Colonic mucosa (tissue), 4 donors: Measurements from ENCODE around the gene GNAI1. TPM values are rescaled to one million over a fixed set of nuclear protein-coding genes. Genes with fewer than 3 reads are reported as not detected.

Experiments used
- DNase-seq: peaks from one replicate; pipeline ENCODE4 v3.0.0-alpha.2; 2020
- H3K27ac ChIP-seq: fragments of 200-600 bp; one replicate; pipeline ENCODE4 v1.8.0; 2021
- H3K27me3 ChIP-seq: fragments of 200-600 bp; one replicate; pipeline ENCODE4 v1.8.0; 2021
- H3K36me3 ChIP-seq: fragments of 200-600 bp; one replicate; pipeline ENCODE4 v1.8.0; 2021
- H3K4me1 ChIP-seq: fragments of 200-600 bp; one replicate; pipeline ENCODE4 v1.8.0; 2021; ENCODE audit warnings: mild to moderate bottlenecking
- H3K4me3 ChIP-seq: fragments of 200-600 bp; one replicate; pipeline ENCODE4 v1.8.0; 2021
- H3K9ac ChIP-seq, 2 donors: one replicate each; pipeline ENCODE4 v1.7.0; 2013; ENCODE audit warnings: control low read depth in 2 of 2, low read depth in 2 of 2, low read length in 2 of 2
- H3K9me3 ChIP-seq: fragments of 200-600 bp; one replicate; pipeline ENCODE4 v1.8.0; 2021
- CTCF ChIP-seq: fragments of 200-600 bp; IDR thresholded peaks from one replicate; pipeline ENCODE4 v1.8.0; 2022; ENCODE audit warnings: antibody characterized with exemption, mild to moderate bottlenecking
- intact Hi-C: fragments of 100-400 bp; cut with DNase I; formaldehyde crosslinking; loops from one replicate; pipeline ENCODE4 v1.14.1; 2022
- total RNA-seq, 2 donors: library from RNA; stranded (reverse); fragmentation: NEBNext Ultra II Directional in 1 of 2; extraction: Animal tissue kit (Norgen Biotek cat#: 25700) in 1 of 2; gene quantifications; one replicate each; pipeline ENCODE4 v1.2.1, GENCODE V29; 2021
- donor health status: healthy.
- donor health status: DM: no; HTN: no; CAD: no.
- donor health status: DM: no; HTN: no; CAD: no.

Gene GNAI1
- total RNA-seq, 2 donors from 2014 or later, result 13.3 to 27.1 TPM

DNA sequence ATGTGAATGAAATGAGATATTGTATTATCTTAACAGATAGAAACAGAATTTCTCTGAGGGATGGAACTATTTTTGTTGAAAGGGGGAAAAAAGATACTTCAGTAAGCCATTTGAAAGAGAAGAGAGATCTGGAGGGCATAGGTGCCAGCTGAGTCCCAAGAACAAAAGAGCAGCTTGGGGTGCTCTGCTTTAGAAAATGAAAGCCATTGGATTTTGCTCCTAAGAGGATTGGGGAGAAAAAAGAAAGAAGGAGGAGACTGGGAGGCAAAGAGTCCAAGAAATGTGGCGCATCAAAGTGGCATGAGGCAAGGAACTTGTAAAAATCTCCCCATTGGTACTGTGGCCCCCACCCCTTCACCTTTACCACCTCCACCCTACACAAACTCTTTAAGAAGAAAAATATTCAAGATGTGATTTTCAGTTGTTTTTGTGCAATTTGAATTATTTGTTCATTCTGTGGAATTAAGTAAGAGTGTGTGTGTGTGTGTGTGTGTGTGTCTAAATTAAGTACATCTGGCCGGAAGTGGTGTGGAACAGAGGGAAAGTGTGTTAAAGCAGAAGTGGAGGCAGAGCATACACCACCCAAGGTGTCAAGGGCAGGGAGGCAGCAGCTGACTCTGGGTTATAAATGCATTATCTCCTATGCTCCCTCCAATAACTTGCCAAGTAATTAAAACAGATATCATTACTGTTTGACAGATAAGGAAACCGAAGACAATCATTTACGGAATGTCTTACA lies 9.9 kb upstream of the GNAI1 start:
- DNase-seq, result no peak
- no peaks in the 10 kb centered on the region for H3K9me3 ChIP-seq
- no peaks in the 10 kb centered on the region for H3K36me3 ChIP-seq
- H3K9ac ChIP-seq, result no peak overlapping the region
- H3K4me3 ChIP-seq, result no peak overlapping the region
- no peak overlapping the region for H3K27ac ChIP-seq
- H3K27me3 ChIP-seq, result no peaks in the 10 kb centered on the region
- H3K4me1 ChIP-seq, result no peaks in the 10 kb centered on the region
- TF ChIP-seq CTCF, result no peak
- intact Hi-C loops, result no loop called here

- Histone ChIP-seq H3K36me3 (no peaks in the 10 kb centered on the region), H3K4me3 (no peak overlapping the region), H3K9ac (no peak overlapping the region), H3K27ac (no peak overlapping the region), H3K4me1 (no peaks in the 10 kb centered on the region), H3K27me3 (no peaks in the 10 kb centered on the region), H3K9me3 (no peaks in the 10 kb centered on the region)
- DNase-seq, result no peak
- no peak for TF ChIP-seq CTCF
- intact Hi-C loops, result no loop called here
Observed at GRCh38 chr7:80127412-80128160, 7.0 kb upstream of the GNAI1 start.

DNA sequence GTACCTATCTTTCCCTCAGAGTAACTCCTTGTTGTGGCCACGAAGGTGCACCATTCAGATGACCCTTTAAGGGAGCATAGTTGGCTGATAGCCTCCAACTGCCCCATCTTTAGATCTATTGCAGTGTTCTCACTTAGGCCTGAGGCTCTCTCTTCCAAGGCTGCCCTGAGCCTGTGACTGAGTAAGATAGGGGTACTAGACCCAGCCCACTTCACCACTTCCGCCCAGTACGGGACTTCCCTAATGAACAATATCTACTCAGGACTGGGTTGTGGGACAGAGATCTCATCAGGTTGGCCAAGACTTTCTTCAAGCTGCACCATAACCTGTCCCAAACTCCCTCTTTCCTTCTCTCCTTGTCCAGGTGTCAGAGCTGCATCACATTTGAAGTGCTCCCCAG lies 5.7 kb upstream of the GNAI1 start:
- intact Hi-C loops, result no loop called here
- DNase-seq, result no peak
- H3K4me1 ChIP-seq, result no peaks in the 10 kb centered on the region
- no peak overlapping the region for H3K27ac ChIP-seq
- no peaks in the 10 kb centered on the region for H3K9me3 ChIP-seq
- no peak overlapping the region for H3K9ac ChIP-seq
- H3K36me3 ChIP-seq, result no peaks in the 10 kb centered on the region
- no peak overlapping the region for H3K4me3 ChIP-seq
- H3K27me3 ChIP-seq, result no peaks in the 10 kb centered on the region
- no peak for TF ChIP-seq CTCF

GRCh38 chr7:80129785-80130184 lies 4.8 kb upstream of the GNAI1 start:
- Histone ChIP-seq H3K36me3 (no peaks in the 10 kb centered on the region), H3K27me3 (no peaks in the 10 kb centered on the region), H3K4me1 (no peaks in the 10 kb centered on the region), H3K4me3 (no peak overlapping the region), H3K9me3 (no peaks in the 10 kb centered on the region), H3K9ac (no peak overlapping the region), H3K27ac (no peak overlapping the region)
- DNase-seq, result no peak
- TF ChIP-seq CTCF, result no peak
- intact Hi-C loops, result no loop called here

DNA sequence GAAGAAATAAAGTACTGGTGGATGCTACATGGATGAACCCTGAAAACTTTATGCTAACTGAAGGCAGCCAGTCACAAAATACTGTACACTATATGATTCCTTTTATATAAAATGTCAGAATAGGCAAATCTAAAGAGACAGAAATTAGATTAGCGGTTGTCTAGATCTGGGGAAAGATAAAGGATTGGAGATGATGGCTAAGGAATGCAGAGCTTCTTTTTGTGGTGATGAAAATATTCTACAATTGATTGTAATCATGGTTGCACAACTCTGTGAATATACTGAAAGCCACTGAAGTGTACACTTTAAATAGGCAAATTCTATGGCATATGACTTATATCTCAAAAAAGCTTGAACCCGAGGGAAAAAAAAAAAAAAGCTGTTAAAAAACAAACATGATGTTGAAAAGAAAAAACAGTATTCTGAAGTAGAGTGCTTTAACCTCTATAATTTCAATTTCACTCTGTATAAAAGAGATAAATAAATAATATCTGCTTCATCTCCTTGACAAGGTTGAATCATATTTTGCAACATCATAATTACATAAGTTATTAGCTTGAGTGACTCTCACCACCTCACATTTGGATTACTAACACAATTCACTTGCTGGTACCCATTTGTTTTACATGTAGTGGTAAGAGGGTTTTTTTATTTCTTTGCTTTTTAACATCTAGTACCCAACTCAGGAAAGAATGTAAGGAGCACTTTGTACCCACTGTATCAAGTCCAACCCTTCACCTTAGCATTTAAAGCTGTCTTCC lies 2.8 kb upstream of the GNAI1 start:
- no peak overlapping the region for H3K9ac ChIP-seq
- H3K36me3 ChIP-seq, result no peaks in the 10 kb centered on the region
- DNase-seq, result no peak
- no peaks in the 10 kb centered on the region for H3K4me1 ChIP-seq
- intact Hi-C loops, result no loop called here
- no peak overlapping the region for H3K27ac ChIP-seq
- TF ChIP-seq CTCF, result no peak
- no peak overlapping the region for H3K4me3 ChIP-seq
- H3K27me3 ChIP-seq, result no peaks in the 10 kb centered on the region
- H3K9me3 ChIP-seq, result no peaks in the 10 kb centered on the region
